HepG2 (cell line): ENCODE measurements around the gene USP34. TPM values are rescaled to one million over a fixed set of nuclear protein-coding genes. Genes with fewer than 3 reads are reported as not detected.

ENCODE experiments used
- BRD4 ChIP-seq: sonication (generic); formaldehyde crosslinking; IDR thresholded peaks from 2 replicates; pipeline ENCODE4 v1.4.0; 2020; ENCODE audit warnings: missing genetic modification reagents
- CC2D1A ChIP-seq: sonication (generic); formaldehyde crosslinking; IDR thresholded peaks from 2 replicates; pipeline ENCODE4 v1.8.1; 2023; ENCODE audit warnings: mild to moderate bottlenecking, missing genetic modification reagents
- CENPT ChIP-seq: sonication (generic); formaldehyde crosslinking; IDR thresholded peaks from 2 replicates; pipeline ENCODE4 v1.8.0; 2022; ENCODE audit warnings: low read depth, mild to moderate bottlenecking, moderate library complexity, missing genetic modification reagents
- NCOA1 ChIP-seq: sonication (generic); formaldehyde crosslinking; IDR thresholded peaks from 2 replicates; pipeline ENCODE4 v1.9.0; 2021; ENCODE audit warnings: missing genetic modification reagents
- TCF7L2 ChIP-seq: IDR thresholded peaks from 2 replicates; pipeline ENCODE4 v1.6.1; 2011; ENCODE audit warnings: mild to moderate bottlenecking, low read depth, low read length, moderate library complexity
- ZNF3 ChIP-seq: IDR thresholded peaks from 2 replicates; pipeline ENCODE4 v1.7.0; 2017; ENCODE audit warnings: inconsistent platforms
- ZNF343 ChIP-seq: sonication (generic); formaldehyde crosslinking; IDR thresholded peaks from 2 replicates; pipeline ENCODE4 v1.4.0; 2020; ENCODE audit warnings: mild to moderate bottlenecking, missing genetic modification reagents
- polyA plus RNA-seq, 8 experiments: library from polyadenylated mRNA; depleted of rRNA in 3 of 8; stranded (reverse) in 7 of 8; unstranded in 1 of 8; fragments of >200 nt; fragmentation: Illumina TruSeq in 4 of 8; extraction: Trizol in 4 of 8; gene quantifications; 2 replicates each; pipeline versions ENCODE4 v1.2.1 to v1.2.3, GENCODE V29; 2011 to 2016; ENCODE audit warnings: low read depth in 4 of 8, missing spikeins in 1 of 8, mixed read lengths in 1 of 8; ENCODE audit not compliant: insufficient read depth in 1 of 8
- total RNA-seq, 5 experiments: library from RNA; depleted of rRNA; stranded (reverse); fragments of >200 nt; fragmentation: Illumina TruSeq; extraction: Trizol; gene quantifications; 2 replicates each; pipeline ENCODE4 v1.2.3, GENCODE V29; 2016; ENCODE audit warnings: low read depth in 1 of 5
- TF ChIP-seq, protein P1 (sequence below): sonication (generic); formaldehyde crosslinking; IDR thresholded peaks from 2 replicates; pipeline ENCODE4 v1.4.0; 2020; ENCODE audit warnings: missing genetic modification reagents, borderline replicate concordance
- TF ChIP-seq, protein P2 (sequence below): sonication (generic); formaldehyde crosslinking; IDR thresholded peaks from 2 replicates; pipeline ENCODE4 v1.9.0; 2021; ENCODE audit warnings: missing genetic modification reagents, borderline replicate concordance
- TF ChIP-seq, protein P3 (sequence below), 2 experiments: sonication (generic) in 1 of 2; formaldehyde crosslinking in 1 of 2; IDR thresholded peaks; 2 replicates each; pipeline versions ENCODE4 v1.4.0 to v1.6.1; 2018 to 2020; ENCODE audit warnings: missing genetic modification reagents in 2 of 2, borderline replicate concordance in 1 of 2, low read depth in 1 of 2, mild to moderate bottlenecking in 1 of 2, missing biosample characterization in 1 of 2
- TF ChIP-seq, protein P4 (sequence below): sonication (generic); formaldehyde crosslinking; IDR thresholded peaks from 2 replicates; pipeline ENCODE4 v1.5.1; 2020; ENCODE audit warnings: mild to moderate bottlenecking, missing genetic modification reagents, borderline replicate concordance
- TF ChIP-seq, protein P5 (sequence below): IDR thresholded peaks from 2 replicates; pipeline ENCODE4 v1.6.1; 2018; ENCODE audit warnings: missing genetic modification reagents, mild to moderate bottlenecking, missing compliant biosample characterization

Gene USP34
- total and polyA plus RNA-seq, 2 of the 13 experiments (the other 11 are each of a cell fraction or from before 2014, with no cell fraction given): 99.2 to 100 TPM

DNA sequence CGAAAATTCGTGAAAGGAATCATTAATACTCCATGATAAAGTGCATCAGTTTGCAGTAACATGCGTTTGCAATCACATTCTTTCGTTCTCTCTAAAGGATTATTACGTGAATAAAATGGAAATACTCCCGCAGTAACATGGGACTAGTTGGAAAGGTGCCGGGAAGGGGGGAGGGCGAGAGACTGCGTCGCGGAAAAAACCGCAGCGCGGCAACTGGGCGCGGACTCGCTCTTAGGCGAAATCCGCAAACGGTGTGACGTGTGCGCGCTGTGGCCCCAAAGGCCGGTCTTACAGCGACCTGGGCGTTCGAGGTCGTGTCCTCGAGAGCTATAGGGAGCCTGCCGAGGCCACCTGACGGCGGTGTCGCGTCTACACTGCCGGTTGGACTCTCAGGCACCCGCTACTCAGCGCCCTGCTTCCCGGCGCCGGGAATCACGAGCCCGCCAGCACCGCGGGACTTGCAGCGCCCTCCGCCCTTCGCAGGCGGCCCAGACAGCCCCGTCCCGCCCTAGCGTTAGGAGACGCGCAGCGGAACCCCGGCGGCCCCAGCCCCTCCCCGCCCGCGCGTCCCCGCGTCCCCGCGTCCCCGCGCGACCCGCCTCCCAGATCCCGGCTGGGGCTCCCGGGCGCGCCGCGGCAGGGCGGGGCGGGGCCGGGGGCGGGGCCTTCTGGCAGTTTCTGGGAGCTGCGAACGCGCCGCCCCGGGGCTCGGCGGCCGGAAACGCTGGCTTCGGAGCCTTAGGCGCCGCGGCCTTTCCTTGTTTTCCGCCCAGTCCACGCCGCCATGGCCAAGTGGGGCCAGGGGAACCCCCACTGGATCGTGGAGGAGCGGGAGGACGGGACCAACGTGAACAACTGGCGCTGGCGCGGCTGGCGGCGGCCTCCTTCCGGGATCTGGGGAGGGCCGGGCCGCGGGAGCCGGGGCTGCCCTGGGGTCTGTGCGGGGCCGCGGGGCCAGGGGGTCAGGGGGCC, 293.8 kb downstream of the USP34 start (continued):
- peak; percentile 98 for TF ChIP-seq ZNF343 (CRISPR knock-in tag)
- TF ChIP-seq BRD4 (CRISPR knock-in tag): peak; percentile 61
- no peak for TF ChIP-seq TCF7L2
- peak; percentile 66; the same call in 1 of the 2 replicates for TF ChIP-seq ZNF3 (CRISPR knock-in tag)
- TF ChIP-seq, protein P1, sequence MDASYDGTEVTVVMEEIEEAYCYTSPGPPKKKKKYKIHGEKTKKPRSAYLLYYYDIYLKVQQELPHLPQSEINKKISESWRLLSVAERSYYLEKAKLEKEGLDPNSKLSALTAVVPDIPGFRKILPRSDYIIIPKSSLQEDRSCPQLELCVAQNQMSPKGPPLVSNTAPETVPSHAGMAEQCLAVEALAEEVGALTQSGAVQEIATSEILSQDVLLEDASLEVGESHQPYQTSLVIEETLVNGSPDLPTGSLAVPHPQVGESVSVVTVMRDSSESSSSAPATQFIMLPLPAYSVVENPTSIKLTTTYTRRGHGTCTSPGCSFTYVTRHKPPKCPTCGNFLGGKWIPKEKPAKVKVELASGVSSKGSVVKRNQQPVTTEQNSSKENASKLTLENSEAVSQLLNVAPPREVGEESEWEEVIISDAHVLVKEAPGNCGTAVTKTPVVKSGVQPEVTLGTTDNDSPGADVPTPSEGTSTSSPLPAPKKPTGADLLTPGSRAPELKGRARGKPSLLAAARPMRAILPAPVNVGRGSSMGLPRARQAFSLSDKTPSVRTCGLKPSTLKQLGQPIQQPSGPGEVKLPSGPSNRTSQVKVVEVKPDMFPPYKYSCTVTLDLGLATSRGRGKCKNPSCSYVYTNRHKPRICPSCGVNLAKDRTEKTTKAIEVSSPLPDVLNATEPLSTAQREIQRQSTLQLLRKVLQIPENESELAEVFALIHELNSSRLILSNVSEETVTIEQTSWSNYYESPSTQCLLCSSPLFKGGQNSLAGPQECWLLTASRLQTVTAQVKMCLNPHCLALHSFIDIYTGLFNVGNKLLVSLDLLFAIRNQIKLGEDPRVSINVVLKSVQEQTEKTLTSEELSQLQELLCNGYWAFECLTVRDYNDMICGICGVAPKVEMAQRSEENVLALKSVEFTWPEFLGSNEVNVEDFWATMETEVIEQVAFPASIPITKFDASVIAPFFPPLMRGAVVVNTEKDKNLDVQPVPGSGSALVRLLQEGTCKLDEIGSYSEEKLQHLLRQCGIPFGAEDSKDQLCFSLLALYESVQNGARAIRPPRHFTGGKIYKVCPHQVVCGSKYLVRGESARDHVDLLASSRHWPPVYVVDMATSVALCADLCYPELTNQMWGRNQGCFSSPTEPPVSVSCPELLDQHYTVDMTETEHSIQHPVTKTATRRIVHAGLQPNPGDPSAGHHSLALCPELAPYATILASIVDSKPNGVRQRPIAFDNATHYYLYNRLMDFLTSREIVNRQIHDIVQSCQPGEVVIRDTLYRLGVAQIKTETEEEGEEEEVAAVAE (CRISPR knock-in tag): peak; percentile 36; the same call in 1 of the 2 replicates
- peak; percentile 4 for TF ChIP-seq CENPT
- peak; percentile 61; the same call in 1 of the 2 replicates for TF ChIP-seq NCOA1 (CRISPR knock-in tag)
- TF ChIP-seq, protein P2, sequence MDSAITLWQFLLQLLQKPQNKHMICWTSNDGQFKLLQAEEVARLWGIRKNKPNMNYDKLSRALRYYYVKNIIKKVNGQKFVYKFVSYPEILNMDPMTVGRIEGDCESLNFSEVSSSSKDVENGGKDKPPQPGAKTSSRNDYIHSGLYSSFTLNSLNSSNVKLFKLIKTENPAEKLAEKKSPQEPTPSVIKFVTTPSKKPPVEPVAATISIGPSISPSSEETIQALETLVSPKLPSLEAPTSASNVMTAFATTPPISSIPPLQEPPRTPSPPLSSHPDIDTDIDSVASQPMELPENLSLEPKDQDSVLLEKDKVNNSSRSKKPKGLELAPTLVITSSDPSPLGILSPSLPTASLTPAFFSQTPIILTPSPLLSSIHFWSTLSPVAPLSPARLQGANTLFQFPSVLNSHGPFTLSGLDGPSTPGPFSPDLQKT (CRISPR knock-in tag): no peak
- 0 out of 2 replicates have a peak, but pooled peaks have one; percentile 59 for TF ChIP-seq CC2D1A
- TF ChIP-seq, protein P3, sequence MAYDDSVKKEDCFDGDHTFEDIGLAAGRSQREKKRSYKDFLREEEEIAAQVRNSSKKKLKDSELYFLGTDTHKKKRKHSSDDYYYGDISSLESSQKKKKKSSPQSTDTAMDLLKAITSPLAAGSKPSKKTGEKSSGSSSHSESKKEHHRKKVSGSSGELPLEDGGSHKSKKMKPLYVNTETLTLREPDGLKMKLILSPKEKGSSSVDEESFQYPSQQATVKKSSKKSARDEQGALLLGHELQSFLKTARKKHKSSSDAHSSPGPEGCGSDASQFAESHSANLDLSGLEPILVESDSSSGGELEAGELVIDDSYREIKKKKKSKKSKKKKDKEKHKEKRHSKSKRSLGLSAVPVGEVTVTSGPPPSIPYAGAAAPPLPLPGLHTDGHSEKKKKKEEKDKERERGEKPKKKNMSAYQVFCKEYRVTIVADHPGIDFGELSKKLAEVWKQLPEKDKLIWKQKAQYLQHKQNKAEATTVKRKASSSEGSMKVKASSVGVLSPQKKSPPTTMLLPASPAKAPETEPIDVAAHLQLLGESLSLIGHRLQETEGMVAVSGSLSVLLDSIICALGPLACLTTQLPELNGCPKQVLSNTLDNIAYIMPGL (CRISPR knock-in tag; IDR thresholded peaks at IDR 0.05; ENCODE audit: borderline replicate concordance in 1 of 2, low read depth in 1 of 2): peak; percentile 80 to 93
- TF ChIP-seq, protein P4, sequence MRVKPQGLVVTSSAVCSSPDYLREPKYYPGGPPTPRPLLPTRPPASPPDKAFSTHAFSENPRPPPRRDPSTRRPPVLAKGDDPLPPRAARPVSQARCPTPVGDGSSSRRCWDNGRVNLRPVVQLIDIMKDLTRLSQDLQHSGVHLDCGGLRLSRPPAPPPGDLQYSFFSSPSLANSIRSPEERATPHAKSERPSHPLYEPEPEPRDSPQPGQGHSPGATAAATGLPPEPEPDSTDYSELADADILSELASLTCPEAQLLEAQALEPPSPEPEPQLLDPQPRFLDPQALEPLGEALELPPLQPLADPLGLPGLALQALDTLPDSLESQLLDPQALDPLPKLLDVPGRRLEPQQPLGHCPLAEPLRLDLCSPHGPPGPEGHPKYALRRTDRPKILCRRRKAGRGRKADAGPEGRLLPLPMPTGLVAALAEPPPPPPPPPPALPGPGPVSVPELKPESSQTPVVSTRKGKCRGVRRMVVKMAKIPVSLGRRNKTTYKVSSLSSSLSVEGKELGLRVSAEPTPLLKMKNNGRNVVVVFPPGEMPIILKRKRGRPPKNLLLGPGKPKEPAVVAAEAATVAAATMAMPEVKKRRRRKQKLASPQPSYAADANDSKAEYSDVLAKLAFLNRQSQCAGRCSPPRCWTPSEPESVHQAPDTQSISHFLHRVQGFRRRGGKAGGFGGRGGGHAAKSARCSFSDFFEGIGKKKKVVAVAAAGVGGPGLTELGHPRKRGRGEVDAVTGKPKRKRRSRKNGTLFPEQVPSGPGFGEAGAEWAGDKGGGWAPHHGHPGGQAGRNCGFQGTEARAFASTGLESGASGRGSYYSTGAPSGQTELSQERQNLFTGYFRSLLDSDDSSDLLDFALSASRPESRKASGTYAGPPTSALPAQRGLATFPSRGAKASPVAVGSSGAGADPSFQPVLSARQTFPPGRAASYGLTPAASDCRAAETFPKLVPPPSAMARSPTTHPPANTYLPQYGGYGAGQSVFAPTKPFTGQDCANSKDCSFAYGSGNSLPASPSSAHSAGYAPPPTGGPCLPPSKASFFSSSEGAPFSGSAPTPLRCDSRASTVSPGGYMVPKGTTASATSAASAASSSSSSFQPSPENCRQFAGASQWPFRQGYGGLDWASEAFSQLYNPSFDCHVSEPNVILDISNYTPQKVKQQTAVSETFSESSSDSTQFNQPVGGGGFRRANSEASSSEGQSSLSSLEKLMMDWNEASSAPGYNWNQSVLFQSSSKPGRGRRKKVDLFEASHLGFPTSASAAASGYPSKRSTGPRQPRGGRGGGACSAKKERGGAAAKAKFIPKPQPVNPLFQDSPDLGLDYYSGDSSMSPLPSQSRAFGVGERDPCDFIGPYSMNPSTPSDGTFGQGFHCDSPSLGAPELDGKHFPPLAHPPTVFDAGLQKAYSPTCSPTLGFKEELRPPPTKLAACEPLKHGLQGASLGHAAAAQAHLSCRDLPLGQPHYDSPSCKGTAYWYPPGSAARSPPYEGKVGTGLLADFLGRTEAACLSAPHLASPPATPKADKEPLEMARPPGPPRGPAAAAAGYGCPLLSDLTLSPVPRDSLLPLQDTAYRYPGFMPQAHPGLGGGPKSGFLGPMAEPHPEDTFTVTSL (CRISPR knock-in tag): no peak; the same call in 1 of the 2 replicates
- TF ChIP-seq, protein P5, sequence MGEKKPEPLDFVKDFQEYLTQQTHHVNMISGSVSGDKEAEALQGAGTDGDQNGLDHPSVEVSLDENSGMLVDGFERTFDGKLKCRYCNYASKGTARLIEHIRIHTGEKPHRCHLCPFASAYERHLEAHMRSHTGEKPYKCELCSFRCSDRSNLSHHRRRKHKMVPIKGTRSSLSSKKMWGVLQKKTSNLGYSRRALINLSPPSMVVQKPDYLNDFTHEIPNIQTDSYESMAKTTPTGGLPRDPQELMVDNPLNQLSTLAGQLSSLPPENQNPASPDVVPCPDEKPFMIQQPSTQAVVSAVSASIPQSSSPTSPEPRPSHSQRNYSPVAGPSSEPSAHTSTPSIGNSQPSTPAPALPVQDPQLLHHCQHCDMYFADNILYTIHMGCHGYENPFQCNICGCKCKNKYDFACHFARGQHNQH (CRISPR knock-in tag): peak; percentile 74
